IMR-90 (cell line): Measurements from ENCODE around the gene RPH3AL. TPM values are rescaled to one million over a fixed set of nuclear protein-coding genes. Genes with fewer than 3 reads are reported as not detected.

Source experiments
- ATAC-seq: fragments of 200-7000 bp; cut with Tn5 transposase; 2 replicates; pipeline ENCODE4 v1.9.1; 2020; ENCODE audit warnings: low read depth, mild to moderate bottlenecking, moderate library complexity
- BruUV-seq: library from RNA; stranded (reverse); fragments of 400-500 nt; replicated peaks from 2 replicates; lab custom pipeline; 2021; lab: Mats Ljungman, UMichigan
- CTCF ChIA-PET: fragments of 300-600 bp; formaldehyde crosslinking; extraction: SDS; loops from one replicate; lab custom pipeline; 2021; ENCODE audit warnings: antibody characterized with exemption; lab: Yijun Ruan, JAX
- POLR2A ChIA-PET: fragments of 300-600 bp; sonication (Branson Sonifier 250); formaldehyde crosslinking; loops from one replicate; lab custom pipeline; 2022; ENCODE audit warnings: antibody characterized with exemption; ENCODE audit not compliant: unreplicated experiment; lab: Charles Lee
- DNase-seq: peaks from one replicate; pipeline ENCODE4 v3.0.0; 2013
- H2AFZ ChIP-seq: replicated peaks from 2 replicates; pipeline ENCODE3; 2013; ENCODE audit warnings: low read length, mild to moderate bottlenecking; ENCODE audit not compliant: poor library complexity
- H2AK5ac ChIP-seq: 2 replicates; pipeline ENCODE4 v1.6.1; 2013; ENCODE audit warnings: low read depth, low read length, inconsistent platforms
- H2AK9ac ChIP-seq: replicated peaks from 2 replicates; pipeline ENCODE3; 2013; ENCODE audit warnings: mild to moderate bottlenecking, low read depth, low read length, moderate library complexity; ENCODE audit not compliant: poor library complexity
- H2BK120ac ChIP-seq: 2 replicates; pipeline ENCODE4 v1.6.1; 2013; ENCODE audit warnings: low read depth, low read length, inconsistent platforms
- H2BK15ac ChIP-seq: 3 replicates; pipeline ENCODE4 v1.6.1; 2013; ENCODE audit warnings: low read depth, low read length, inconsistent platforms
- H2BK20ac ChIP-seq: 2 replicates; pipeline ENCODE4 v1.6.1; 2013; ENCODE audit warnings: low read depth, mild to moderate bottlenecking, inconsistent platforms, low read length, moderate library complexity
- H2BK5ac ChIP-seq: 2 replicates; pipeline ENCODE4 v1.6.1; 2013; ENCODE audit warnings: mild to moderate bottlenecking, low read depth, low read length, inconsistent platforms; ENCODE audit not compliant: poor library complexity, severe bottlenecking
- H3K14ac ChIP-seq: replicated peaks from 2 replicates; pipeline ENCODE4 v1.6.1; 2013; ENCODE audit warnings: low read depth, low read length, inconsistent platforms
- H3K18ac ChIP-seq: 2 replicates; pipeline ENCODE4 v1.6.1; 2013; ENCODE audit warnings: low read depth, low read length, control low read depth
- H3K23ac ChIP-seq: 2 replicates; pipeline ENCODE4 v1.6.1; 2013; ENCODE audit warnings: low read depth, low read length, inconsistent platforms
- H3K27ac ChIP-seq: 2 replicates; pipeline ENCODE4 v1.5.1; 2013; ENCODE audit warnings: mild to moderate bottlenecking, control low read depth, low read length; ENCODE audit not compliant: insufficient read depth
- H3K27me3 ChIP-seq: 2 replicates; pipeline ENCODE4 v1.6.1; 2013; ENCODE audit warnings: low read length; ENCODE audit not compliant: control insufficient read depth, insufficient read depth
- H3K36me3 ChIP-seq: 2 replicates; pipeline ENCODE4 v1.6.1; 2013; ENCODE audit warnings: low read length, mixed read lengths; ENCODE audit not compliant: control insufficient read depth, insufficient read depth
- H3K4ac ChIP-seq: 2 replicates; pipeline ENCODE4 v1.6.1; 2013; ENCODE audit warnings: low read depth, low read length, inconsistent platforms
- H3K4me1 ChIP-seq: 2 replicates; pipeline ENCODE4 v1.6.1; 2013; ENCODE audit warnings: low read length, mixed read lengths; ENCODE audit not compliant: control insufficient read depth, insufficient read depth
- H3K4me2 ChIP-seq: 2 replicates; pipeline ENCODE4 v1.6.1; 2013; ENCODE audit warnings: low read depth, mild to moderate bottlenecking, control low read depth, low read length, moderate library complexity
- H3K4me3 ChIP-seq: 2 replicates; pipeline ENCODE4 v1.5.1; 2013; ENCODE audit warnings: low read depth, mild to moderate bottlenecking, control low read depth, low read length, moderate library complexity; ENCODE audit not compliant: insufficient read depth
- H3K56ac ChIP-seq: 2 replicates; pipeline ENCODE4 v1.6.1; 2013; ENCODE audit warnings: low read length, inconsistent platforms; ENCODE audit not compliant: insufficient read depth; ENCODE audit errors: extremely low read depth
- H3K79me1 ChIP-seq, 2 experiments: 2 replicates each; pipeline ENCODE4 v1.6.1; 2013; ENCODE audit warnings: low read length in 2 of 2, inconsistent platforms in 1 of 2, low read depth in 1 of 2
- H3K9ac ChIP-seq: 2 replicates; pipeline ENCODE4 v1.6.1; 2013; ENCODE audit warnings: low read depth, low read length, control low read depth
- H3K9me1 ChIP-seq: 2 replicates; pipeline ENCODE4 v1.6.1; 2013; ENCODE audit warnings: low read length, inconsistent platforms; ENCODE audit not compliant: insufficient read depth
- H3K9me3 ChIP-seq: 2 replicates; pipeline ENCODE4 v1.6.1; 2013; ENCODE audit warnings: low read length; ENCODE audit not compliant: control insufficient read depth, insufficient read depth
- H4K20me1 ChIP-seq: 2 replicates; pipeline ENCODE4 v1.6.1; 2013; ENCODE audit warnings: low read length, inconsistent platforms; ENCODE audit not compliant: insufficient read depth
- H4K5ac ChIP-seq: 2 replicates; pipeline ENCODE4 v1.6.1; 2013; ENCODE audit warnings: mild to moderate bottlenecking, low read depth, low read length, control low read depth
- H4K8ac ChIP-seq, 2 experiments: 2 replicates each; pipeline ENCODE4 v1.6.1; 2013; ENCODE audit warnings: low read depth in 2 of 2, low read length in 2 of 2, control low read depth in 1 of 2, inconsistent platforms in 1 of 2
- H4K91ac ChIP-seq: 2 replicates; pipeline ENCODE4 v1.6.1; 2013; ENCODE audit warnings: low read depth, low read length, inconsistent platforms; ENCODE audit not compliant: insufficient read depth
- BHLHE40 ChIP-seq: fragments of 150-350 bp; IDR thresholded peaks from 2 replicates; pipeline ENCODE4 v1.6.1; 2016; ENCODE audit warnings: mild to moderate bottlenecking, low read depth, low read length
- CEBPB ChIP-seq: IDR thresholded peaks from 2 replicates; pipeline ENCODE4 v1.6.1; 2012; ENCODE audit warnings: low read depth, low read length, improper control_type of control experiment
- NFE2L2 ChIP-seq: fragments of 150-350 bp; IDR thresholded peaks from 2 replicates; pipeline ENCODE4 v1.6.1; 2016; ENCODE audit warnings: low read depth, mild to moderate bottlenecking, low read length
- WGBS, 2 experiments: methylation state at CpG; one replicate each; pipeline versions ENCODE4 v1.1.5 to v1.1.7; 2013; ENCODE audit warnings: missing lambda C conversion rate in 2 of 2; ENCODE audit not compliant: insufficient read length in 1 of 2; ENCODE audit errors: extremely low coverage in 2 of 2; 5-methylcytosine and 5-hydroxymethylcytosine counted together
- dilution Hi-C: fragments of 300-500 bp; cut with HindIII; formaldehyde crosslinking; loops from one replicate; pipeline ENCODE4 v1.14.3; 2018; ENCODE audit warnings: low sequenced_read_pairs; ENCODE audit not compliant: unreplicated experiment
- in situ Hi-C: fragments of 300-500 bp; cut with MboI; formaldehyde crosslinking; loops from 3 replicates; pipeline ENCODE4 v1.14.3; 2019; ENCODE audit warnings: low sequenced_read_pairs, inconsistent platforms, mixed read lengths
- intact Hi-C: fragments of 100-400 bp; cut with micrococcal nuclease; formaldehyde crosslinking; loops from 2 replicates; pipeline ENCODE4 v1.10.0; 2022
- polyA plus RNA-seq, 3 experiments: library from polyadenylated mRNA; depleted of rRNA; stranded (reverse); fragments of >200 nt; gene quantifications; 2 replicates each; pipeline ENCODE4 v1.2.3, GENCODE V29; 2012; ENCODE audit warnings: low replicate concordance in 1 of 3
- total RNA-seq: library from RNA; depleted of rRNA; stranded (reverse); fragments of >200 nt; gene quantifications from 2 replicates; pipeline ENCODE4 v1.2.3, GENCODE V29; 2012

RPH3AL gene
- total and polyA plus RNA-seq, 2 of the 4 experiments (the other 2 are of a cell fraction), result 1.8 to 2.5 TPM

DNA sequence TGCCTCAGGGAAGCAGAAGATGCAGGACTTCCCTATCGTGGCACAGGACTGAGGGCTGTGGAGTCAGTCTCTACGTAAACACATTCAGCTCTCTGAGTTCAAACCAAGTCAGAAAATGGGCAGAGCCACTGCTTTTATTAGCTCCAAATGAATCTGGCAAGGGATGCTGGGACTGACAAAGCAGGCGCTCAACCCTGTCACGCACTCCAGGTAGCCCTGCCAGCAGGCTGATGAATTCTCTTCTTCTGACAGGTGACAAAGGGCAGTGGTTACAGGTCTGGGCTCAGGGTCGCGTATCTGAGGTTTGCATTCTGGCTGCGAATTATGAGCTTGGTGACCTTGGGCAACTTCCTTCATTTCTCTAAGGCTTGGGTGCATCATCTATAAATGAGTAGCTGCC is 9.4 kb downstream of the RPH3AL start:
- Histone ChIP-seq H2BK5ac (no peak overlapping the region), H3K79me1 (no peaks in the 10 kb centered on the region; a peak in 1 of 4 replicates), H3K18ac (no peak overlapping the region), H3K23ac (no peak overlapping the region), H2AK9ac (no peak overlapping the region), H3K9ac (no peak overlapping the region), H3K4me1 (no peaks in the 10 kb centered on the region), H3K14ac (no peak overlapping the region), H4K8ac (no peak overlapping the region), H3K27me3 (peaks cover 10% of the 10 kb centered on the region; the same call in 1 of the 2 replicates), H3K4ac (no peak overlapping the region), H2BK120ac (no peak overlapping the region), H4K91ac (no peak overlapping the region), H4K20me1 (no peaks in the 10 kb centered on the region), H3K9me3 (no peaks in the 10 kb centered on the region), H4K5ac (no peak overlapping the region), H2BK20ac (no peak overlapping the region), H3K27ac (no peak overlapping the region), H3K56ac (no peak overlapping the region), H3K4me2 (no peak overlapping the region), H3K4me3 (no peak overlapping the region), H2BK15ac (no peak overlapping the region), H2AFZ (no peak overlapping the region), H3K36me3 (no peaks in the 10 kb centered on the region), H3K9me1 (no peaks in the 10 kb centered on the region), H2AK5ac (no peak overlapping the region)
- no peak for TF ChIP-seq NFE2L2
- TF ChIP-seq CEBPB, result no peak
- TF ChIP-seq BHLHE40, result no peak
- POLR2A ChIA-PET, result no interaction called here
- DNase-seq (no peak), ATAC-seq (no peak)
- intact Hi-C loops (no loop called here), dilution Hi-C loops (no loop called here), in situ Hi-C loops (no loop called here)
- CTCF ChIA-PET, result no interaction called here
- 51% methylated on average over 4 of the region's 7 CpGs; no CpG with 5 or more reads in 1 of the 2 experiments for WGBS, 2 experiments
- BruUV-seq, result no TSS peak
